Psoas muscle (tissue), 8 donors: ENCODE measurements around the gene GRAMD1B. TPM values are rescaled to one million over a fixed set of nuclear protein-coding genes. Genes with fewer than 3 reads are reported as not detected.

Experiments used
- ATAC-seq, 4 donors: fragments of 200-7000 bp; cut with Tn5 transposase; one replicate each; pipeline ENCODE4 v1.9.1; 2020; ENCODE audit warnings: moderate library complexity in 3 of 4, mild to moderate bottlenecking in 2 of 4
- DNase-seq, 2 donors: peaks; one replicate each; pipeline ENCODE4 v3.0.0-alpha.2; 2020
- H3K27ac ChIP-seq: fragments of 200-600 bp; one replicate; pipeline ENCODE4 v1.8.0; 2022
- H3K27me3 ChIP-seq, 3 donors: fragments of 200-600 bp in 1 of 3; one replicate each; pipeline versions ENCODE4 v1.6.1 to v1.8.0; 2013 to 2022; ENCODE audit warnings: low read length in 2 of 3, mild to moderate bottlenecking in 2 of 3, moderate library complexity in 1 of 3; ENCODE audit not compliant: insufficient read depth in 3 of 3
- H3K36me3 ChIP-seq, 2 donors: fragments of 200-600 bp in 1 of 2; one replicate each; pipeline versions ENCODE4 v1.6.1 to v1.8.0; 2013 to 2022; ENCODE audit warnings: low read depth in 1 of 2, mild to moderate bottlenecking in 1 of 2, moderate library complexity in 1 of 2; ENCODE audit not compliant: insufficient read depth in 1 of 2
- H3K4me1 ChIP-seq: fragments of 200-600 bp; one replicate; pipeline ENCODE4 v1.8.0; 2022
- H3K4me3 ChIP-seq: fragments of 200-600 bp; one replicate; pipeline ENCODE4 v1.8.0; 2022; ENCODE audit warnings: mild to moderate bottlenecking
- H3K9me3 ChIP-seq: fragments of 200-600 bp; one replicate; pipeline ENCODE4 v1.8.0; 2022
- CTCF ChIP-seq: fragments of 200-600 bp; IDR thresholded peaks from one replicate; pipeline ENCODE4 v1.8.0; 2022; ENCODE audit warnings: antibody characterized with exemption
- WGBS, 3 donors: extraction: QIAGEN DNeasy Blood & Tissue Kit; methylation state at CpG; one replicate each; pipeline versions ENCODE4 v1.1.6 to v1.1.7; 2013; 5-methylcytosine and 5-hydroxymethylcytosine counted together
- intact Hi-C, 2 donors: fragments of 100-400 bp; cut with DNase I; formaldehyde crosslinking; loops; one replicate each; pipeline versions ENCODE4 v1.11.0 to v1.14.2; 2022
- polyA plus RNA-seq, 3 donors: library from polyadenylated mRNA; stranded (reverse); fragments of 200-250 nt; gene quantifications; one replicate each; pipeline ENCODE4 v1.2.3, GENCODE V29; 2013
- total RNA-seq, 4 donors: library from RNA; stranded (reverse); fragmentation: NEBNext Ultra II Directional in 2 of 4; extraction: Animal tissue kit (Norgen Biotek cat#: 25700) in 2 of 4; gene quantifications; one replicate each; pipeline versions ENCODE4 v1.2.1 to v1.2.4, GENCODE V29; 2021 to 2023
- donor health status: healthy with polysubstance abuse.
- donor health status: DM: no; HTN: no; CAD: no; lungs with moderate emphysema.
- donor health status: Bipolar disorder and iron deficiency.
- donor health status: healthy.
- donor health status: DM: yes; HTN: yes; CAD: no.
- donor health status: DM: no; HTN: no; CAD: no.
- donor health status: DM: no; HTN: no; CAD: no.
- donor health status: DM: yes; HTN: yes; CAD: no.

The GRAMD1B gene
- total and polyA plus RNA-seq, 7 donors: 0.67 to 24.0 (median 6.8) TPM

GRCh38 chr11:123429336-123429735, 733 bp upstream of the GRAMD1B start:
- TF ChIP-seq CTCF: no peak
- H3K27ac ChIP-seq: no peak overlapping the region
- peaks cover 10% of the 10 kb centered on the region for H3K4me1 ChIP-seq
- peaks cover 0 to 13% (median 2%) of the 10 kb centered on the region in 3 donors for H3K27me3 ChIP-seq
- 86 to 88% (median 86%) methylated on average over 5 of the region's 5 CpGs for WGBS, 3 donors
- H3K9me3 ChIP-seq: no peaks in the 10 kb centered on the region
- intact Hi-C loops: no loop called here
- peak in 3 of 4 donors; percentile 23 to 59 (median 48) for ATAC-seq
- no peaks in the 10 kb centered on the region for H3K36me3 ChIP-seq
- no peak for DNase-seq
- peak overlapping the region; percentile 82 for H3K4me3 ChIP-seq

GRCh38 chr11:123430721-123431497, 840 bp downstream of the GRAMD1B start:
- Histone ChIP-seq H3K4me3 (peak overlapping the region; percentile 82), H3K27ac (peak overlapping the region; percentile 46), H3K4me1 (peaks cover 10% of the 10 kb centered on the region), H3K27me3 (peaks cover 0 to 13% (median 2%) of the 10 kb centered on the region in 3 donors), H3K9me3 (no peaks in the 10 kb centered on the region), H3K36me3 (no peaks in the 10 kb centered on the region)
- intact Hi-C loops: no loop called here
- 6 to 7% (median 6%) methylated on average over 57 to 68 of the region's 68 CpGs for WGBS, 3 donors
- peak; percentile 49 to 79 for DNase-seq
- peak; percentile 45 to 53 (median 50) for ATAC-seq
- TF ChIP-seq CTCF: no peak

- Histone ChIP-seq H3K4me3 (peak overlapping the region; percentile 82), H3K27me3 (peaks cover 0 to 13% (median 2%) of the 10 kb centered on the region in 3 donors), H3K4me1 (peaks cover 10% of the 10 kb centered on the region), H3K9me3 (no peaks in the 10 kb centered on the region), H3K36me3 (no peaks in the 10 kb centered on the region), H3K27ac (no peak overlapping the region)
- 70 to 72% (median 71%) methylated on average over 7 of the region's 7 CpGs for WGBS, 3 donors
- no peak for TF ChIP-seq CTCF
- ATAC-seq: no peak
- DNase-seq: no peak
- intact Hi-C loops: no loop called here
Observed at GRCh38 chr11:123431619-123432018, 1.6 kb downstream of the GRAMD1B start.

- 82 to 89% (median 87%) methylated on average over 7 of the region's 7 CpGs for WGBS, 3 donors
- no peak for TF ChIP-seq CTCF
Observed at GRCh38 chr11:123434262-123434661, 4.2 kb downstream of the GRAMD1B start.

More at GRCh38 chr11:123434262-123434661, 4.2 kb downstream of the GRAMD1B start:
- no peak overlapping the region for H3K27ac ChIP-seq
- DNase-seq: no peak
- intact Hi-C loops: no loop called here
- H3K4me1 ChIP-seq: peaks cover 3% of the 10 kb centered on the region
- no peaks in the 10 kb centered on the region for H3K36me3 ChIP-seq
- H3K9me3 ChIP-seq: no peaks in the 10 kb centered on the region
- no peak overlapping the region for H3K4me3 ChIP-seq
- ATAC-seq: no peak
- H3K27me3 ChIP-seq: peaks cover 0 to 13% (median 2%) of the 10 kb centered on the region in 3 donors
